K562 (cell line): ENCODE data around the gene TUBB1. TPM values are rescaled to one million over a fixed set of nuclear protein-coding genes. Genes with fewer than 3 reads are reported as not detected.
A peak's percentile ranks its signal among the peaks of the same experiment; 100 is the strongest.

Source experiments
- CREB1 ChIP-seq, 2 experiments: sonication (generic) in 1 of 2; formaldehyde crosslinking in 1 of 2; IDR thresholded peaks; 2 replicates each; pipeline versions ENCODE4 v1.6.1 to v1.8.0; 2012 to 2022; ENCODE audit warnings: inconsistent platforms in 1 of 2, mild to moderate bottlenecking in 1 of 2, missing genetic modification reagents in 1 of 2, moderate library complexity in 1 of 2
- GABPA ChIP-seq: fragments of 200-800 bp; sonication (Bioruptor generic); conservative IDR thresholded peaks from 2 replicates; pipeline ENCODE4 v1.6.1; 2016; ENCODE audit warnings: low read depth, missing genetic modification characterization, missing compliant biosample characterization
- GATA2 ChIP-seq: sonication (generic); formaldehyde crosslinking; IDR thresholded peaks from 2 replicates; pipeline ENCODE4 v1.4.0; 2020; ENCODE audit warnings: mild to moderate bottlenecking, missing genetic modification reagents
- KLF16 ChIP-seq: IDR thresholded peaks from 2 replicates; pipeline ENCODE4 v1.6.1; 2016; ENCODE audit warnings: antibody characterized with exemption
- MEIS2 ChIP-seq: fragments of 450-650 bp; IDR thresholded peaks from 2 replicates; pipeline ENCODE4 v1.6.1; 2014; ENCODE audit warnings: mild to moderate bottlenecking; ENCODE audit not compliant: partially characterized antibody
- NR4A1 ChIP-seq, 2 experiments: fragments of 250-450 bp in 1 of 2; fragments of 450-650 bp in 1 of 2; sonication (Bioruptor Pico) in 1 of 2; IDR thresholded peaks; 2 replicates each; pipeline versions ENCODE4 v1.4.0 to v1.6.1; 2016 to 2020; ENCODE audit warnings: mild to moderate bottlenecking in 2 of 2, missing compliant biosample characterization in 1 of 2, missing genetic modification characterization in 1 of 2, moderate library complexity in 1 of 2
- PCBP2 ChIP-seq: fragments of 200-400 bp; formaldehyde crosslinking; IDR thresholded peaks from 2 replicates; pipeline ENCODE4 v1.6.1; 2018; ENCODE audit warnings: low read length, low read depth, mild to moderate bottlenecking, moderate library complexity; ENCODE audit not compliant: poor library complexity, severe bottlenecking
- POLR3A ChIP-seq: IDR thresholded peaks from 2 replicates; pipeline ENCODE4 v1.6.1; 2011; ENCODE audit warnings: borderline replicate concordance, mild to moderate bottlenecking, moderate library complexity; ENCODE audit not compliant: insufficient read length, insufficient read depth; ENCODE audit errors: extremely low read depth
- RAD21 ChIP-seq, 2 experiments: fragments of 250-450 bp in 1 of 2; fragments of 450-650 bp in 1 of 2; sonication (Bioruptor Pico) in 1 of 2; formaldehyde crosslinking in 1 of 2; IDR thresholded peaks in 1 of 2; conservative IDR thresholded peaks in 1 of 2; 2 replicates each; pipeline versions ENCODE4 v1.4.0 to v1.8.0; 2020 to 2022; ENCODE audit warnings: mild to moderate bottlenecking in 2 of 2, moderate library complexity in 1 of 2
- RBM25 ChIP-seq: fragments of 200-400 bp; formaldehyde crosslinking; IDR thresholded peaks from 2 replicates; pipeline ENCODE4 v1.6.1; 2018; ENCODE audit warnings: low read length, low read depth, moderate library complexity; ENCODE audit not compliant: severe bottlenecking
- RCOR1 ChIP-seq, 2 experiments: IDR thresholded peaks; 2 replicates each; pipeline ENCODE4 v1.6.1; 2012; ENCODE audit warnings: low read depth in 2 of 2, low read length in 2 of 2, borderline replicate concordance in 1 of 2, improper control_type of control experiment in 1 of 2
- RREB1 ChIP-seq: fragments of 250-450 bp; sonication (Bioruptor Pico); IDR thresholded peaks from 2 replicates; pipeline ENCODE4 v1.4.0; 2020
- SLC30A9 ChIP-seq: fragments of 250-450 bp; sonication (Bioruptor Pico); IDR thresholded peaks from 2 replicates; pipeline ENCODE4 v1.8.0; 2022; ENCODE audit warnings: mild to moderate bottlenecking, moderate library complexity
- TAF15 ChIP-seq: fragments of 200-400 bp; formaldehyde crosslinking; IDR thresholded peaks from 2 replicates; pipeline ENCODE4 v1.6.1; 2017; ENCODE audit warnings: mild to moderate bottlenecking, low read depth, low read length, moderate library complexity
- ZC3H4 ChIP-seq: sonication (generic); formaldehyde crosslinking; IDR thresholded peaks from 2 replicates; pipeline ENCODE4 v1.9.0; 2021; ENCODE audit warnings: missing genetic modification reagents, borderline replicate concordance
- ZNF668 ChIP-seq: fragments of 250-450 bp; sonication (Bioruptor Pico); IDR thresholded peaks from 2 replicates; pipeline ENCODE4 v1.8.0; 2022; ENCODE audit warnings: mild to moderate bottlenecking, inconsistent platforms
- polyA plus RNA-seq, 8 experiments: library from polyadenylated mRNA; depleted of rRNA in 4 of 8; stranded (reverse) in 5 of 8; unstranded in 3 of 8; fragments of >200 nt; fragmentation: Nextera tagmentation in 2 of 8; fragmentation: Illumina TruSeq in 1 of 8; extraction: Ambion mirVana in 2 of 8; extraction: Trizol in 1 of 8; gene quantifications; 2 replicates each; pipeline versions ENCODE4 v1.2.1 to v1.2.3, GENCODE V29; 2011 to 2014; ENCODE audit warnings: inconsistent platforms in 1 of 8, missing spikeins in 1 of 8
- total RNA-seq, 7 experiments: library from RNA; depleted of rRNA in 6 of 7; stranded (reverse); fragments of >200 nt in 6 of 7; fragmentation: Illumina TruSeq in 2 of 7; extraction: Trizol in 2 of 7; gene quantifications; 2 replicates each; pipeline versions ENCODE4 v1.2.1 to v1.2.3, GENCODE V29; 2011 to 2021; ENCODE audit warnings: low replicate concordance in 1 of 7

TUBB1 gene
- total and polyA plus RNA-seq, 9 of the 15 experiments (the other 6 are each of a cell fraction or from before 2014, with no cell fraction given) = 1.5 to 3.9 (median 2.4) TPM

DNA sequence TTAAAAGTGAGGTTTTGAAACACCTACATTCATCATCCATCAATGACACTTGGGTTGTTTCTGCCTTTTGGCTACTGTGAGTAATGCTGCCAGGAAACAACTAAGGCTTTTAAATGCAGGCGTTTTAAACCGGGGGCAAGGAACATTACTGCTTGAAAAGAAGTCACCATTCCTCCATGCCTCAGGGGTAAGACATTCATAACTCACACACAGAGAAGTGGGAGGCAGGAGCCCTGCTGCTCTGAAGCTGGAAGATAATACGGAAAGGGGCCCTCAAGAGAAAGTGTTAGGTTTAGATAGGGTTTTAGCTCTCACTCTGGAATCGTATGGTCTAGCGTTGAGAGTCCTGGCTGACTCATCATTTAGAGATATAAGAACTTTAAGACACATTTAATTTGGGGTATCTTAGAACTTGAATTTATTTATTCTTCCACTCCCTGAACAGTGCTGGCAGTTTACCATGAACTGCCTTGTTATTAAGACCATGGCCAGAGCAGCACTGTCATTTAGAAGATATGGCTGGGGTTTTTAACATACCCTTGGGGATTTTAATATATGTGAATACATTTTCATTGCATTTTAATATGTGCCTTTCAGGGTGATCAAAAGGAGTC is 1.8 kb downstream of the TUBB1 start (continued):
- TF ChIP-seq ZNF668 (CRISPR knock-in tag) (no peak), GABPA (tag) (no peak), RAD21 (CRISPR knock-in tag; conservative IDR thresholded peaks at IDR 0.05 in 1 of 2, IDR thresholded peaks at IDR 0.05 in 1 of 2) (no peak), ZC3H4 (CRISPR knock-in tag) (no peak), CREB1 (IDR thresholded peaks at IDR 0.05) (peak; percentile 63; the same call in 1 of the 2 replicates), CREB1 (CRISPR knock-in tag; IDR thresholded peaks at IDR 0.05) (no peak), PCBP2 (no peak), SLC30A9 (CRISPR knock-in tag) (no peak), RCOR1 (IDR thresholded peaks at IDR 0.05; ENCODE audit: borderline replicate concordance in 1 of 2, low read depth in 2 of 2, low read length in 2 of 2) (peak; percentile 51 to 87; a peak in 3 of 4 replicates), TAF15 (no peak), RBM25 (no peak), KLF16 (peak; percentile 96), NR4A1 (CRISPR knock-in tag; IDR thresholded peaks at IDR 0.05) (no peak), NR4A1 (tag; IDR thresholded peaks at IDR 0.05) (no peak), POLR3A (no peak), RREB1 (CRISPR knock-in tag) (no peak), GATA2 (CRISPR knock-in tag) (peak; percentile 89), MEIS2 (peak; percentile 94)
